Thymus (tissue), 11 donors: ENCODE measurements around the gene TOP2B. TPM values are rescaled to one million over a fixed set of nuclear protein-coding genes. Genes with fewer than 3 reads are reported as not detected.
A peak's percentile ranks its signal among the peaks of the same experiment; 100 is the strongest.

ENCODE experiments used
- DNase-seq, 9 donors: peaks; one replicate each; pipeline ENCODE4 v3.0.0-alpha.2; 2013; ENCODE audit warnings: low spot score in 9 of 9, low read depth in 6 of 9, missing footprints in 1 of 9
- H3K27ac ChIP-seq, 2 donors: one replicate each; pipeline ENCODE4 v1.5.1; 2013; ENCODE audit warnings: control low read depth in 1 of 2, low read depth in 1 of 2, low read length in 1 of 2, mild to moderate bottlenecking in 1 of 2, moderate library complexity in 1 of 2
- H3K27me3 ChIP-seq, 2 donors: one replicate each; pipeline ENCODE4 v1.5.1; 2013; ENCODE audit warnings: low read length in 1 of 2; ENCODE audit not compliant: control insufficient read depth in 2 of 2, insufficient read depth in 1 of 2
- H3K36me3 ChIP-seq, 2 donors: one replicate each; pipeline ENCODE4 v1.5.1; 2013; ENCODE audit warnings: low read length in 1 of 2, mild to moderate bottlenecking in 1 of 2, moderate library complexity in 1 of 2; ENCODE audit not compliant: control insufficient read depth in 2 of 2, insufficient read depth in 2 of 2
- H3K4me1 ChIP-seq, 2 donors: one replicate each; pipeline ENCODE4 v1.5.1; 2013; ENCODE audit warnings: low read length in 2 of 2; ENCODE audit not compliant: control insufficient read depth in 2 of 2, insufficient read depth in 2 of 2
- H3K4me3 ChIP-seq, 2 donors: one replicate each; pipeline ENCODE4 v1.5.1; 2013; ENCODE audit warnings: low read length in 2 of 2, control low read depth in 1 of 2, mild to moderate bottlenecking in 1 of 2
- H3K9me3 ChIP-seq, 2 donors: one replicate each; pipeline ENCODE4 v1.5.1; 2013; ENCODE audit warnings: low read length in 1 of 2, mild to moderate bottlenecking in 1 of 2; ENCODE audit not compliant: control insufficient read depth in 2 of 2, insufficient read depth in 1 of 2
- WGBS: extraction: QIAGEN DNeasy Blood & Tissue Kit; methylation state at CpG from one replicate; pipeline ENCODE4 v1.1.7; 2013; 5-methylcytosine and 5-hydroxymethylcytosine counted together
- polyA plus RNA-seq: library from polyadenylated mRNA; stranded (reverse); fragments of 200-250 nt; gene quantifications from one replicate; pipeline ENCODE4 v1.2.3, GENCODE V29; 2013
- total RNA-seq: library from RNA; stranded (reverse); fragments of 120-200 nt; gene quantifications from one replicate; pipeline ENCODE4 v1.2.4, GENCODE V29; 2013
- donor health status: healthy.

TOP2B gene
- total and polyA plus RNA-seq, 2 donors = 122 to 186 TPM

- no peak for DNase-seq
- 98% methylated on average over 6 of the region's 6 CpGs for WGBS
- Histone ChIP-seq H3K4me1 (no peaks in the 10 kb centered on the region), H3K27ac (no peak overlapping the region), H3K9me3 (no peaks in the 10 kb centered on the region), H3K27me3 (no peaks in the 10 kb centered on the region), H3K4me3 (no peak overlapping the region), H3K36me3 (no peaks in the 10 kb centered on the region)
These were observed 15.1 kb upstream of the TOP2B start for GRCh38 chr3:25679642-25680302.

DNA sequence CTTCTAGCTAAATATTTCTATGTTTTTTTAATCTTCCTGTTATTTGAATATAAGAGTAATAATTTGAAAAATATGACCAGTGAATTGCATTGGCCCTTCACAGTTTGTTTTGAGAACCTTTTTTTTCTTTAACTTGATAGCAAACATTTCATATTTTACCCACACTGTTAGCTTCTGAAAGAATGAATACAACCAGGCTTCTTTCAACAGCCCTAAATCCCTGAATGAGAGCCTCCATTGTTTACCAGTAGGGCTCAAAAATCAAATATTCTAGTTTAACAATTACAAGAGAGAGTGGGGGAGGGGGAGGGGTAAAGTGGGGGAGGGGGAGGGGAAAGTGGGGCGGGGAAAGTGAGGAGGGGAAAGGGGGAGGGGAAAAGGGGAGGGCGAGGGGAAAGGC lies 14.5 kb upstream of the TOP2B start:
- no peak overlapping the region for H3K4me3 ChIP-seq
- no peak overlapping the region for H3K27ac ChIP-seq
- no peaks in the 10 kb centered on the region for H3K4me1 ChIP-seq
- peaks cover 0 to 5% of the 10 kb centered on the region in 2 donors for H3K9me3 ChIP-seq
- DNase-seq = no peak
- 75% methylated on average over 2 of the region's 2 CpGs for WGBS
- no peaks in the 10 kb centered on the region for H3K27me3 ChIP-seq
- H3K36me3 ChIP-seq = no peaks in the 10 kb centered on the region

- H3K27me3 ChIP-seq = no peaks in the 10 kb centered on the region
- H3K4me1 ChIP-seq = no peaks in the 10 kb centered on the region
- no peak overlapping the region for H3K4me3 ChIP-seq
- no peak for DNase-seq
- H3K36me3 ChIP-seq = no peaks in the 10 kb centered on the region
- no peak overlapping the region for H3K27ac ChIP-seq
- peaks cover 3 to 11% of the 10 kb centered on the region in 2 donors for H3K9me3 ChIP-seq
These were observed 13.9 kb upstream of the TOP2B start for GRCh38 chr3:25678581-25678980.

- Histone ChIP-seq H3K27me3 (no peaks in the 10 kb centered on the region), H3K4me3 (no peak overlapping the region), H3K9me3 (peaks cover 4 to 20% of the 10 kb centered on the region in 2 donors), H3K4me1 (no peaks in the 10 kb centered on the region), H3K36me3 (no peaks in the 10 kb centered on the region), H3K27ac (no peak overlapping the region)
- no peak for DNase-seq
- 94% methylated on average over 2 of the region's 2 CpGs for WGBS
These were observed 12.4 kb upstream of the TOP2B start for GRCh38 chr3:25677121-25677520.

DNA sequence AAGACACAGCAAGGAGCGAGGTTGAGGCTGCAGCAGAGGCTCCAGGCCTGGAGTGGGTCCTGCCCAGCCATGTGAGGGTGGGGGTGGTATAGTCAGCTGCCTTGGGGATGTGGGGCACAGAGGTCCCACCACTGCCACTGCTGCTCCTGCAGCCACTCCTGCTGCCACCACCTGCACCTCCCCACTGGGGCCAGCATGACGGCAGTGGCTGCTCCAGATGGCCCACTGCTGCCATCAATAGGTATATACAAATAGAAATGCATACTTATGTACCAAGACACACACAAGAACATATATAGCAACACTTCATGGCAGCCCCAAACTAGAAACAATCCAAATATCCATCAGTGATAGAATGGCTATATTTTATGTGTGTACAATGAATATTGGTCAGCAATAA lies 10.0 kb upstream of the TOP2B start:
- DNase-seq = no peak
- H3K4me3 ChIP-seq = no peak overlapping the region
- H3K9me3 ChIP-seq = peaks cover 4 to 20% of the 10 kb centered on the region in 2 donors
- H3K27ac ChIP-seq = no peak overlapping the region
- WGBS = 97% methylated on average over 2 of the region's 2 CpGs
- no peaks in the 10 kb centered on the region for H3K4me1 ChIP-seq
- H3K27me3 ChIP-seq = no peaks in the 10 kb centered on the region
- no peaks in the 10 kb centered on the region for H3K36me3 ChIP-seq

DNA sequence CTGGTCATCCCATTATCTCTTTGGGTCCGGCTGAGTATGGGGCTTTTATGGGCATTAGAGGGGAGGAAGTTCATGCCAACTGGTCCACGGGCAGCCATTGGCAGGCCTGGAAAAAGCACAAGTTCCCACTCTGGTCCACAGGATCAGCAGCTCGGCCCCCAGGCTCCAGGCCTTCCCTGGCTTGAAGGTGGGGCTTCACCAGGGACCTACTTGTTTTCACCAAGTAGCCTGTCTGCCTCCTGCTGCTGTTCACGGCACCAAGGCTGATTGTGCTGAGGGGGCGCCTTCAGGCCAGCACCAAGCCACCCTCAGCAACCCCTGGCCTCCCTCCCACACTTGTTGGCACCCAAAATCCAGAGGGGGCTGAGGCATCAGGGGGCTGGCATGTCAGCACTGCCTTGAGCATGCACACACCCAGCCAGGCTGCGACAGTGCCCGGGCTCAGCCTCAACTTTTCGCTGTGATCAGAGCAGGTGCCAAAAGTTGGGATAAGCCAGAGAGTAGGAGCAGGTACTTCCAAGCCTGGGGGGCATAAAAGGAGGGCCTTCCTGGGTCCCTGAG lies 9.1 kb upstream of the TOP2B start:
- Histone ChIP-seq H3K4me3 (no peak overlapping the region), H3K4me1 (no peaks in the 10 kb centered on the region), H3K27me3 (no peaks in the 10 kb centered on the region), H3K27ac (no peak overlapping the region), H3K36me3 (no peaks in the 10 kb centered on the region), H3K9me3 (peaks cover 4 to 20% of the 10 kb centered on the region in 2 donors)
- WGBS = 98% methylated on average over 8 of the region's 8 CpGs
- no peak for DNase-seq

GRCh38 chr3:25665315-25666280 lies 891 bp upstream of the TOP2B start:
- H3K4me1 ChIP-seq = peaks cover 13 to 14% of the 10 kb centered on the region in 2 donors
- H3K9me3 ChIP-seq = no peaks in the 10 kb centered on the region
- no peaks in the 10 kb centered on the region for H3K36me3 ChIP-seq
- H3K4me3 ChIP-seq = peak overlapping the region; percentile 62 to 97
- peak in 6 of 9 donors; percentile 11 to 71 (median 37) for DNase-seq
- no peaks in the 10 kb centered on the region for H3K27me3 ChIP-seq
- H3K27ac ChIP-seq = peak overlapping the region; percentile 80 to 95
- 2% methylated on average over 14 of the region's 14 CpGs for WGBS

DNA sequence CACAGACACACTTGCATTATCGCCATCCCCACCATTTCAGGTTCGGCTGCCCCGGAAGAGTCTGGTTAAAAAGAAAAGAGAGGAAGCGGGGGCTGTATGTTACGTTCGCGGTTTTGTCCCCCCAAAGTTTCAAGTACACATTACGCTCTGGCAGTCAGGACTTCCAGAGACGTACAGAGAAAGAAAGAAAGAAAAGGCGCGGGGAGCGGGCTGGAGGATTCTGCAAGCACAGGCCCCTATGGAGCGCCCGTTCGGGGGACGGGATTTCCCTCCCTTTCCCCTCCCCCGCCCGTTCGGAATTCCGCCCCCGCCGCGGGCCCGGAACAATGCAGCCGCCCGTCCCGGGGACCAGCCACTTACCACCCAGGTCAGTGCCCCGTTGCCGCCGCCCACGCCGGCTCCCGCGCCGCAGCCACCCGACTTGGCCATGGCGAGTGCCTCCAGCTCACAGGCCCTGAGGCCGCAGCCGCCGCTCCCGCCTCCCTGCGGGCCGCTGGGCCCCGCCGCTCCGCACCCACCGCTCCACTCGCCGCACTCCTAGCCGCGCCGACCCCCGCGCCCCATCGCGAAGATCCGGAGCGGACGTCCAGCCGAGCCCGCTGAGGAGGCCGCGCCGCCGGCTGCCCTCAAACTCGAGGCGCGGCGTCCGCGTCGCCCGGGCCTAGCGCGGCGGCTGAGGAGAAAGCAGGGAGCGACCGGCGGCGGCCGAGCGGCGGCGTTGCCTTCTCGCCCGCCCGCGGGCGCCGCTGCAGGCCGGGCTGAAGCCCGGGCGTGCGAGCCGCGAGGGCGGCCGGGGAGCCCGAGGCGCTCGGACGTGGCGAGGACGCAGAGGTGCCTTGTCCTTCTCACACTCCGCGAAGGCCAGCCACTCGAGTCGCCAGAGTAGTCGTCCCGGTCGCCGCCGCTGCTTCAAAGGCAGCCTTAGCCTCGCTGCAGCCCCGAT lies 567 bp downstream of the TOP2B start:
- Histone ChIP-seq H3K9me3 (no peaks in the 10 kb centered on the region), H3K27ac (peak overlapping the region; percentile 90 to 99), H3K4me3 (peak overlapping the region; percentile 62 to 97), H3K27me3 (no peaks in the 10 kb centered on the region), H3K36me3 (no peaks in the 10 kb centered on the region), H3K4me1 (peaks cover 13 to 14% of the 10 kb centered on the region in 2 donors)
- WGBS = under 1% methylated on average over 115 of the region's 115 CpGs
- peak in 7 of 9 donors; percentile 50 to 84 (median 52) for DNase-seq
